DLD1 (cell line): ENCODE data around the gene ADD1.

Experiments
- in situ Hi-C: cut with HindIII; loops from 2 replicates; pipeline ENCODE4 v1.10.0; 2017; ENCODE audit warnings: low sequenced_read_pairs

Gene ADD1

GRCh38 chr4:2805712-2806389, 37.8 kb upstream of the ADD1 start:
- in situ Hi-C loops = no loop called here

- in situ Hi-C loops = no loop called here
Observed at GRCh38 chr4:2806390-2807355, 37.0 kb upstream of the ADD1 start.

- in situ Hi-C loops = no loop called here
Observed at GRCh38 chr4:2807571-2807970, 36.1 kb upstream of the ADD1 start.

- in situ Hi-C loops = no loop called here
Observed at GRCh38 chr4:2808001-2808400, 35.6 kb upstream of the ADD1 start.

- in situ Hi-C loops = no loop called here
Observed at GRCh38 chr4:2809610-2810180, 33.9 kb upstream of the ADD1 start.

GRCh38 chr4:2810388-2810787, 33.3 kb upstream of the ADD1 start:
- in situ Hi-C loops = no loop called here

GRCh38 chr4:2811830-2812611, 31.6 kb upstream of the ADD1 start:
- in situ Hi-C loops = no loop called here

- in situ Hi-C loops = no loop called here
Observed at GRCh38 chr4:2812612-2813354, 30.9 kb upstream of the ADD1 start.

- in situ Hi-C loops = no loop called here
Observed at GRCh38 chr4:2813446-2814405, 29.9 kb upstream of the ADD1 start.

- in situ Hi-C loops = no loop called here
Observed at GRCh38 chr4:2814627-2815270, 28.9 kb upstream of the ADD1 start.

- in situ Hi-C loops = no loop called here
Observed at GRCh38 chr4:2816401-2816954, 27.2 kb upstream of the ADD1 start.

GRCh38 chr4:2817137-2817536, 26.5 kb upstream of the ADD1 start:
- in situ Hi-C loops = no loop called here

- in situ Hi-C loops = no loop called here
Observed at GRCh38 chr4:2817701-2818350, 25.8 kb upstream of the ADD1 start.

GRCh38 chr4:2818351-2818939, 25.2 kb upstream of the ADD1 start:
- in situ Hi-C loops = no loop called here

- in situ Hi-C loops = no loop called here
Observed at GRCh38 chr4:2819244-2820215, 24.1 kb upstream of the ADD1 start.

- in situ Hi-C loops = no loop called here
Observed at GRCh38 chr4:2820216-2820982, 23.2 kb upstream of the ADD1 start.
